ENCODE results near the gene WSCD1.

WSCD1 gene

GRCh38 chr17:6163612-6164333 is 93.6 kb downstream of the WSCD1 start:
- Histone ChIP-seq H3K4me1 (ENCODE audit: insufficient read depth, low read length) (peaks cover 23% of the 10 kb centered on the region), H3K36me3 (ENCODE audit: insufficient read depth, low read depth, low read length) (no peaks in the 10 kb centered on the region), H3K9me3 (ENCODE audit: insufficient read depth, low read depth, low read length) (no peaks in the 10 kb centered on the region), H3K27ac (ENCODE audit: low read length) (no peak overlapping the region), H3K4me3 (ENCODE audit: low read length) (no peak overlapping the region), H3K27me3 (ENCODE audit: insufficient read depth, low read length) (no peaks in the 10 kb centered on the region), H3K9ac (ENCODE audit: low read depth, low read length) (no peak overlapping the region)

GRCh38 chr17:6164996-6165395 is 94.8 kb downstream of the WSCD1 start:
- no peaks in the 10 kb centered on the region for H3K9me3 ChIP-seq (ENCODE audit: insufficient read depth, low read depth, low read length)
- H3K27me3 ChIP-seq (ENCODE audit: insufficient read depth, low read length): no peaks in the 10 kb centered on the region
- H3K4me3 ChIP-seq (ENCODE audit: low read length): no peak overlapping the region
- H3K9ac ChIP-seq (ENCODE audit: low read depth, low read length): no peak overlapping the region
- peaks cover 23% of the 10 kb centered on the region for H3K4me1 ChIP-seq (ENCODE audit: insufficient read depth, low read length)
- no peaks in the 10 kb centered on the region for H3K36me3 ChIP-seq (ENCODE audit: insufficient read depth, low read depth, low read length)
- H3K27ac ChIP-seq (ENCODE audit: low read length): no peak overlapping the region

GRCh38 chr17:6165806-6166205 is 95.6 kb downstream of the WSCD1 start:
- Histone ChIP-seq H3K9me3 (ENCODE audit: insufficient read depth, low read depth, low read length) (no peaks in the 10 kb centered on the region), H3K4me1 (ENCODE audit: insufficient read depth, low read length) (peaks cover 23% of the 10 kb centered on the region), H3K27me3 (ENCODE audit: insufficient read depth, low read length) (no peaks in the 10 kb centered on the region)

GRCh38 chr17:6166492-6167179 is 96.5 kb downstream of the WSCD1 start:
- no peak overlapping the region for H3K27ac ChIP-seq (ENCODE audit: low read length)
- H3K4me1 ChIP-seq (ENCODE audit: insufficient read depth, low read length): peaks cover 18% of the 10 kb centered on the region
- no peaks in the 10 kb centered on the region for H3K9me3 ChIP-seq (ENCODE audit: insufficient read depth, low read depth, low read length)
- H3K36me3 ChIP-seq (ENCODE audit: insufficient read depth, low read depth, low read length): no peaks in the 10 kb centered on the region
- H3K27me3 ChIP-seq (ENCODE audit: insufficient read depth, low read length): no peaks in the 10 kb centered on the region
- no peak overlapping the region for H3K9ac ChIP-seq (ENCODE audit: low read depth, low read length)
- H3K4me3 ChIP-seq (ENCODE audit: low read length): no peak overlapping the region

More at GRCh38 chr17:6165806-6166205, 95.6 kb downstream of the WSCD1 start:
- Histone ChIP-seq H3K9ac (ENCODE audit: low read depth, low read length) (no peak overlapping the region), H3K36me3 (ENCODE audit: insufficient read depth, low read depth, low read length) (no peaks in the 10 kb centered on the region), H3K27ac (ENCODE audit: low read length) (no peak overlapping the region), H3K4me3 (ENCODE audit: low read length) (no peak overlapping the region)

- Histone ChIP-seq H3K27me3 (ENCODE audit: insufficient read depth, low read length) (no peaks in the 10 kb centered on the region), H3K36me3 (ENCODE audit: insufficient read depth, low read depth, low read length) (no peaks in the 10 kb centered on the region), H3K4me1 (ENCODE audit: insufficient read depth, low read length) (peaks cover 15% of the 10 kb centered on the region; the same call in 1 of the 2 replicates), H3K9ac (ENCODE audit: low read depth, low read length) (no peak overlapping the region), H3K27ac (ENCODE audit: low read length) (no peak overlapping the region), H3K9me3 (ENCODE audit: insufficient read depth, low read depth, low read length) (no peaks in the 10 kb centered on the region), H3K4me3 (ENCODE audit: low read length) (no peak overlapping the region)
Observed at GRCh38 chr17:6168296-6168695, 98.1 kb downstream of the WSCD1 start.

- Histone ChIP-seq H3K9ac (ENCODE audit: low read depth, low read length) (no peak overlapping the region), H3K4me3 (ENCODE audit: low read length) (no peak overlapping the region), H3K27me3 (ENCODE audit: insufficient read depth, low read length) (no peaks in the 10 kb centered on the region), H3K27ac (ENCODE audit: low read length) (no peak overlapping the region), H3K9me3 (ENCODE audit: insufficient read depth, low read depth, low read length) (no peaks in the 10 kb centered on the region), H3K36me3 (ENCODE audit: insufficient read depth, low read depth, low read length) (no peaks in the 10 kb centered on the region), H3K4me1 (ENCODE audit: insufficient read depth, low read length) (peaks cover 13% of the 10 kb centered on the region; the same call in 1 of the 2 replicates)
Observed at GRCh38 chr17:6170349-6170748, 100.2 kb downstream of the WSCD1 start.

- no peaks in the 10 kb centered on the region for H3K9me3 ChIP-seq (ENCODE audit: insufficient read depth, low read depth, low read length)
- H3K9ac ChIP-seq (ENCODE audit: low read depth, low read length): peak overlapping the region; percentile 33; the same call in 1 of the 2 replicates
- H3K4me1 ChIP-seq (ENCODE audit: insufficient read depth, low read length): peaks cover 13% of the 10 kb centered on the region; the same call in 1 of the 2 replicates
- H3K27me3 ChIP-seq (ENCODE audit: insufficient read depth, low read length): no peaks in the 10 kb centered on the region
- no peak overlapping the region for H3K27ac ChIP-seq (ENCODE audit: low read length)
- H3K4me3 ChIP-seq (ENCODE audit: low read length): no peak overlapping the region
- H3K36me3 ChIP-seq (ENCODE audit: insufficient read depth, low read depth, low read length): no peaks in the 10 kb centered on the region
Observed at GRCh38 chr17:6172642-6173330, 102.6 kb downstream of the WSCD1 start.

- H3K27ac ChIP-seq (ENCODE audit: low read length): no peak overlapping the region
- peaks cover 13% of the 10 kb centered on the region; the same call in 1 of the 2 replicates for H3K4me1 ChIP-seq (ENCODE audit: insufficient read depth, low read length)
- no peaks in the 10 kb centered on the region for H3K36me3 ChIP-seq (ENCODE audit: insufficient read depth, low read depth, low read length)
- no peak overlapping the region for H3K4me3 ChIP-seq (ENCODE audit: low read length)
- no peaks in the 10 kb centered on the region for H3K9me3 ChIP-seq (ENCODE audit: insufficient read depth, low read depth, low read length)
- H3K9ac ChIP-seq (ENCODE audit: low read depth, low read length): no peak overlapping the region
- H3K27me3 ChIP-seq (ENCODE audit: insufficient read depth, low read length): no peaks in the 10 kb centered on the region
Observed at GRCh38 chr17:6173653-6174052, 103.5 kb downstream of the WSCD1 start.
